GM12873 (cell line): ENCODE data around the gene SEMA4G.

ENCODE experiments used
- TF ChIP-seq, protein P1 (sequence below): IDR thresholded peaks from 2 replicates; pipeline ENCODE4 v1.5.1; 2012; ENCODE audit warnings: low read depth, mild to moderate bottlenecking, moderate library complexity, low read length, control low read depth; ENCODE audit not compliant: insufficient read depth; ENCODE audit errors: missing control alignments

Gene SEMA4G

DNA sequence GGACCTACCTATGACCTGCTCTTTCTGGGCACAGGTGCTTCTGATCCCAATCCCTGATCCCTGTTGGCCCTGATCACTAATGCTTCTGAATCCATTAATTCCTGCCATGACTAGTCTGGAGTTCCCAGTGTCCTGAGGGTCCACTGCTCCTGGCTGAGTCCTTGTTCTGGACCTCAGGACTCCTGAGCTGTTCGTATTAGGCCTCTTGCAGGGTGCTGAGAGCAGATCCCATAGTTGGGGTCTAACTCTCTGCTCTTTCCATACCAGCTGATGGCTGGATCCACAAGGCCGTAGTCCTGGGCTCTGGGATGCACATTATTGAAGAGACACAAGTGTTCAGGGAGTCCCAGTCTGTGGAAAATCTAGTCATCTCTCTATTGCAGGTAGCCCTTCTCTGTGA lies 11.0 kb downstream of the SEMA4G start:
- TF ChIP-seq, protein P1, sequence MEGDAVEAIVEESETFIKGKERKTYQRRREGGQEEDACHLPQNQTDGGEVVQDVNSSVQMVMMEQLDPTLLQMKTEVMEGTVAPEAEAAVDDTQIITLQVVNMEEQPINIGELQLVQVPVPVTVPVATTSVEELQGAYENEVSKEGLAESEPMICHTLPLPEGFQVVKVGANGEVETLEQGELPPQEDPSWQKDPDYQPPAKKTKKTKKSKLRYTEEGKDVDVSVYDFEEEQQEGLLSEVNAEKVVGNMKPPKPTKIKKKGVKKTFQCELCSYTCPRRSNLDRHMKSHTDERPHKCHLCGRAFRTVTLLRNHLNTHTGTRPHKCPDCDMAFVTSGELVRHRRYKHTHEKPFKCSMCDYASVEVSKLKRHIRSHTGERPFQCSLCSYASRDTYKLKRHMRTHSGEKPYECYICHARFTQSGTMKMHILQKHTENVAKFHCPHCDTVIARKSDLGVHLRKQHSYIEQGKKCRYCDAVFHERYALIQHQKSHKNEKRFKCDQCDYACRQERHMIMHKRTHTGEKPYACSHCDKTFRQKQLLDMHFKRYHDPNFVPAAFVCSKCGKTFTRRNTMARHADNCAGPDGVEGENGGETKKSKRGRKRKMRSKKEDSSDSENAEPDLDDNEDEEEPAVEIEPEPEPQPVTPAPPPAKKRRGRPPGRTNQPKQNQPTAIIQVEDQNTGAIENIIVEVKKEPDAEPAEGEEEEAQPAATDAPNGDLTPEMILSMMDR, result no peak

DNA sequence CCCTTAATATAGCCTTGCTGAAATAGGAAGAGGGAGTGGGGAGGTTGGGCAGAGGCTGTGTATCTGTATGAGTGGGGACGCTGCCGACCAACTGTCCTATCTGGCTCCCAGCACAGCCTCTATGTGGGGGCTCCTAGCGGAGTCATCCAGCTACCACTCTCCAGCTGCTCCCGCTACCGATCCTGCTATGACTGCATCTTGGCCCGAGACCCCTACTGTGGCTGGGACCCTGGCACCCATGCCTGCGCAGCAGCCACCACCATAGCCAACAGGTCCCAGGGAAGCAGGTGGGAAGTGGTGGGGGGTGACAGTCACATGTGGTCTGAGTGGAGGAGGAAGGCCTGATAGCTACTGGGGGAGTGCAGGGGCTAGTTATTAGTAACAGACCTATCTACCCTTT lies 11.4 kb downstream of the SEMA4G start:
- TF ChIP-seq, protein P1, result no peak

DNA sequence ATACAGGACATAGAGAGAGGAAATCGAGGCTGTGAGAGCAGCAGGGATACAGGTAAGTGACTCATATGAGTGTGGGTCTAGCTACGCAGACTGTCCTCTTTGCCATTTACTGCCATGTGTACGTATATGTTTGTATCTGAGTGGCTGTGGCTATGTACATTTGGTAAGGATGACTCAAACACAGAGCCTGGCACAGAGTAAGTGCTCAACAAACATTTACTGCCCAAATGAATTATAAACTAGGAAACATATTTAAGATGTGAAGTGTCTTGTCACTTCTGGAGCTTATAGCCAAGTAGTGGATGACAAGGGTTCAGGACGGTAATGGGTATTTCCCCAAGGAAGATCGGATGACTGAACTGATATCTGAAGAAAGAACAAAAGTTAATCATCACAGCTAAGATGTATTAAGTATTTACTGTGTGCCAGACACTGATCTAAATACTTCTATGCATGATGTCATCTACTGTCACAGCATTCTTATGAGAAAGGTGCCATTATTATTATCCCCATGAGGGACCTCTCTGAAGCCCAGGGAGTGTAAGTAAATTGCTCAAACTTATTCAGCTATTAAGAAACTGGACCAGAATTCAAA lies 12.0 kb downstream of the SEMA4G start:
- TF ChIP-seq, protein P1, result no peak

DNA sequence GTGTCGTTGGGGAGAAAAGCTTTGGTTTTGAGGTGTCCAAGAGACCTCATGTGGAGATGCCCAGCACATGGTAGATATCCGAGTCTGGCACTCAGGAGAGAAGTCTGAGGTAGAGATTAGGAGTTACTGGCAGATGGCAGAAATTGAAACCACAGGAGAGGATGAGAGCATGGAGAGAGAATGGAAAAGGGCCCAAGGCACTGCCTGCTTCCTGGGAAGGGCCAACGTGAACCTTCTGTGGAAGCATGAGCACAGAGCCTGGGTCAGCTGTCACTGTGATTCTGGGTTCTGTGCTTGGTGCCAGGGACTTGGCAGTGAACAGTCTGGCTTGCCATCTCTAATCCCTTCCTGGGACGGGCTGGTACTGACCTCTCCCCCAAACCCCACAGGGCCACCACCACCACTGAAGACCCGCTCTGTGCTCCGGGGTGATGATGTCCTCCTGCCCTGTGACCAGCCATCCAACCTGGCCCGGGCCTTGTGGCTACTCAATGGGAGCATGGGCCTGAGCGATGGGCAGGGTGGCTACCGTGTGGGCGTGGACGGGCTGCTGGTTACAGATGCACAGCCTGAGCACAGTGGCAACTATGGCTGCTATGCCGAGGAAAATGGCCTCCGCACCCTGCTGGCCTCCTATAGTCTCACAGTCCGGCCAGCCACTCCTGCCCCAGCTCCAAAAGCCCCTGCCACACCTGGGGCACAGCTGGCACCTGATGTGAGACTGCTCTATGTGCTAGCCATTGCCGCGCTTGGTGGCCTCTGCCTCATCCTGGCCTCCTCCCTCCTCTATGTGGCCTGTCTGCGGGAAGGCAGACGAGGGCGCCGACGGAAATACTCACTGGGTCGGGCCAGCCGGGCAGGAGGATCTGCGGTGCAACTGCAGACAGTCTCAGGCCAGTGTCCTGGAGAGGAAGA lies 13.9 kb downstream of the SEMA4G start:
- TF ChIP-seq, protein P1, result no peak

DNA sequence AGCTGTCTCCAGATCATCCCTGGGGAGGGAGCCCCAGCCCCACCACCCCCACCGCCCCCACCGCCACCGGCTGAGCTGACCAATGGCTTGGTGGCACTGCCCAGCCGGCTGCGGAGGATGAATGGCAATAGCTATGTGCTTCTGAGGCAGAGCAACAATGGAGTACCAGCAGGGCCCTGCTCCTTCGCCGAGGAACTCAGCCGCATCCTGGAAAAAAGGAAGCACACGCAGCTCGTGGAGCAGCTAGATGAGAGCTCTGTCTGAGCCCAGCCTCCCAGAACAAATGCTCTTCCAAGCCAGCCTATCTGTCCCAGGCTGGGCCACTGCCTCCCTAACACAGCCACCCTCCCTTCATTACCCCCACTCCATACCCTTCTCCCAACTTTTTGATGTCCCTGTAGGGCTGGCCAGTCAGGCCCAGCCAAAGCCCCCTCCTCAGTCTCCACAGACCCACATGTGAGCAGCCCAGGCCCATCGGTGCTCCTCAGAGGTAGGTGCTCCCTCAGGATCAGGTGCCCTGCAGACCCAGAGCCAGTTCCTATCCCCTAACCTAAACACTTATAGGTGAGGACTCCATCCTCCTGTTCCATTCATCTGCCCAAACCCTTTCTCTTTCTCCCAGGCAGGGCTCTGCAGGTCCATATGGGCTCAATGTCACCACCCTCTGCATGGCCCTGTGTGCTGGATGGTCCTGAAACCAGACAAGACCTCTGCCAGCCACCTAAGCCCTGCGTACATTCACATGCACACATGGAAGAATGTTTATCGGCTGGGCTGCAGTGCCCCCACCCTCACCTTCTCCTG lies 14.8 kb downstream of the SEMA4G start:
- TF ChIP-seq, protein P1, result no peak

DNA sequence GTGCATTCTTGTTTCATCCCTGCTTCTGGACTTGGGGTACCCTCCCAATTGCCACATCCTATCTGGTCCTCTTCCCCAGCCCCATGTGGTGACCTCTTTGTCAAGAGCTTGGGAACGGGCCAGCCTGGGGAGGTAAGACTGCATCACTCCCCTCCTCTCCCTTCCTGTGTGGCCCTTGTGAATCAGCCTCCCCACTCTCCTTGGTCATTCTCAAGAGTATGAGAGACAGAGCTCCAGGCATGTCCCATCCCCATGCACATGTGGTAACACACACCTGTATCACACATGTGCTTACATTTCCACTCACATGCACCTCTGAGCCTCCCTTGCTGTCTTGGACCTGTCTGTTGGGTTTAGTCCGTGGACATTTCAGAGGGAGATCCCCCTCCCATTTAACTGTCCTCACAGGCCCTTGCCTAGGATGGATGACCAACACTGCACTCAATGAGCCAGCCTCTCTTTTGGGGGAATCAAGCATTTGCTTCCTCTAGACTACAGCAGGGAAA lies 15.4 kb downstream of the SEMA4G start:
- TF ChIP-seq, protein P1, result no peak

DNA sequence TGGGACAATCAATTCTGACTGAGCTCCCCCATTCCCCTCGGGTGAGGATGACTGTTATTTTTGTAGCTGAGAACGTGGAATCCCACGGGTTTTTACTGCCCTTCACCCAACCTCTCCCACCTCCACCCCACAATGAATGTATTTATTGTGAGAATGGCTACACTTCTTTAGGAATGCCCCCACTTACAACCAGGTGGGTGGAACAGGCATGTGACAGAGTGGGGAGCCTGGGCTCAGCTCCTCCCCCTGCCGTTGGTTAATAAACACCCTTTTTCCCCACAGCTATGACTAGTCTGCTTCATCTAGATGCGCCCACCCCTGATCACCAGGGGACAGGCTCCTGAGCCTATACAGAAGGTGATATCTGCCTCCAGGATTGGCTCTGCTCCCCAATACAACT lies 16.0 kb downstream of the SEMA4G start:
- TF ChIP-seq, protein P1, result no peak
